ENCODE results near the gene MRI1. TPM values are rescaled to one million over a fixed set of nuclear protein-coding genes. Genes with fewer than 3 reads are reported as not detected.

Gene MRI1
- polyA plus RNA-seq, 3 donors: 3.8 to 48.9 (median 4.4) TPM

DNA sequence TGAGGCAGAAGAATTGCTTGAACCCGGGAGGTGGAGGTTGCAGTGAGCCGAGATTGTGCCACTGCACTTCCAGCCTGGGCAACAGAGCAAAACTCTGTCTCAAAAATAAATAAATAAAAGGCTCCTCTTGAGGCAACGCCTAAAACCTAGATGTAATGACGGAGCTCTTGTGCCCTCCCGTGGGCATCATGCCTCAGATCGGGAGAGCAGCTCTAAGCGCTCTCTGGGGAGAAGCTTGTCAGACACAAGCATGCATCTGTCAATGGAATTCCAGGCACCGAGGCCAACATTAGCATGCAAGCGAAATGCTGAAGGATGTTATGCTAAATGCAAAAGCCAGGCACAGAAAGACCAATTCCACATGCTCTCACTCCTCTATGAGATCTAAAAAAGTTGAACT is 45.6 kb upstream of the MRI1 start:
- no peaks in the 10 kb centered on the region for H3K36me3 Mint-ChIP-seq
- no peaks in the 10 kb centered on the region for H4K20me1 ChIP-seq (ENCODE audit: insufficient read depth, low read length)
- peaks cover 0 to 14% of the 10 kb centered on the region in 2 donors for H3K9me3 ChIP-seq (replicated peaks in 1 of 2; ENCODE audit: control insufficient read depth in 1 of 2, insufficient read depth in 1 of 2, low read length in 2 of 2)
- H3K79me2 ChIP-seq (ENCODE audit: insufficient read depth, low read length): no peaks in the 10 kb centered on the region
- H3K9me3 Mint-ChIP-seq: peaks cover 2 to 19% (median 11%) of the 10 kb centered on the region in 7 donors
- H3K27ac ChIP-seq (ENCODE audit: low read depth in 1 of 2, low read length in 2 of 2): no peak overlapping the region
- H3K4me2 ChIP-seq (replicated peaks; ENCODE audit: extremely low read depth, low read length, poor library complexity, severe bottlenecking): no peak overlapping the region
- TF ChIP-seq, protein P1, sequence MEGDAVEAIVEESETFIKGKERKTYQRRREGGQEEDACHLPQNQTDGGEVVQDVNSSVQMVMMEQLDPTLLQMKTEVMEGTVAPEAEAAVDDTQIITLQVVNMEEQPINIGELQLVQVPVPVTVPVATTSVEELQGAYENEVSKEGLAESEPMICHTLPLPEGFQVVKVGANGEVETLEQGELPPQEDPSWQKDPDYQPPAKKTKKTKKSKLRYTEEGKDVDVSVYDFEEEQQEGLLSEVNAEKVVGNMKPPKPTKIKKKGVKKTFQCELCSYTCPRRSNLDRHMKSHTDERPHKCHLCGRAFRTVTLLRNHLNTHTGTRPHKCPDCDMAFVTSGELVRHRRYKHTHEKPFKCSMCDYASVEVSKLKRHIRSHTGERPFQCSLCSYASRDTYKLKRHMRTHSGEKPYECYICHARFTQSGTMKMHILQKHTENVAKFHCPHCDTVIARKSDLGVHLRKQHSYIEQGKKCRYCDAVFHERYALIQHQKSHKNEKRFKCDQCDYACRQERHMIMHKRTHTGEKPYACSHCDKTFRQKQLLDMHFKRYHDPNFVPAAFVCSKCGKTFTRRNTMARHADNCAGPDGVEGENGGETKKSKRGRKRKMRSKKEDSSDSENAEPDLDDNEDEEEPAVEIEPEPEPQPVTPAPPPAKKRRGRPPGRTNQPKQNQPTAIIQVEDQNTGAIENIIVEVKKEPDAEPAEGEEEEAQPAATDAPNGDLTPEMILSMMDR (IDR thresholded peaks at IDR 0.05): no peak
- peaks cover 0 to 7% of the 10 kb centered on the region in 2 donors for H3K27me3 ChIP-seq (ENCODE audit: control insufficient read depth in 2 of 2, insufficient read depth in 2 of 2, low read length in 2 of 2)
- no peaks in the 10 kb centered on the region for H3K4me1 ChIP-seq (ENCODE audit: control insufficient read depth in 1 of 2, insufficient read depth in 2 of 2, low read length in 2 of 2)
- peak overlapping the region; percentile 13 for H2AFZ ChIP-seq (ENCODE audit: insufficient read depth, low read depth, low read length, poor library complexity, severe bottlenecking)
- H3K9ac ChIP-seq (ENCODE audit: insufficient read depth, low read length, poor library complexity, severe bottlenecking): no peak overlapping the region
- peaks cover 4% of the 10 kb centered on the region for H3K4me1 Mint-ChIP-seq
- WGBS (ENCODE audit: insufficient coverage): 70% methylated on average over 5 of the region's 9 CpGs
- H3K27me3 Mint-ChIP-seq (ENCODE audit: low read depth in 3 of 3): peaks cover 3 to 13% (median 8%) of the 10 kb centered on the region in 3 donors
- no peaks in the 10 kb centered on the region for H3K36me3 ChIP-seq (replicated peaks in 1 of 2; ENCODE audit: control insufficient read depth in 1 of 2, insufficient read depth in 2 of 2, low read length in 2 of 2)
- no peak overlapping the region for H3K4me3 Mint-ChIP-seq
- intact Hi-C loops (cut with micrococcal nuclease): no loop called here
- H3K27ac Mint-ChIP-seq: no peak overlapping the region
- H3K4me3 ChIP-seq (replicated peaks in 1 of 3; ENCODE audit: low read depth in 2 of 3, low read length in 3 of 3): no peak overlapping the region
- no peak for DNase-seq

DNA sequence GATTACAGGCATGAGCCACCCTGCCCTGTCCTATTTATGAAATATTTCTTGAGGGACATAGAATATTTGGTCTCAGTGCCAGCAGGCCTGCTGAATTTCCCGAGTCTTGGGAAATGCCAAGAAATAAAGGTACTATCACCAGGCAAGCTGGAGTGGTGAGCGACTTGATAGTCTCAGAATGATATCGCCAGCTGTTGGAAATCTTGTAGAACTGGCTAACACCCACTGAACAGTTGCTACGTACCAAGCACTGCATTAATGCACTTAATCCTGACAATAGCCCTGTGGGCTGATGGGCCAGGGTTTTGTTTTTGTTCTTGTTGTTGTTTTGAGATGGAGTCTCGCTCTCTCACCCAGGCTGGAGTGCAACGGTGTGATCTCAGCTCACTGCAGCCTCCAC is 42.2 kb upstream of the MRI1 start:
- Histone ChIP-seq H3K9me3 (replicated peaks in 1 of 2; ENCODE audit: control insufficient read depth in 1 of 2, insufficient read depth in 1 of 2, low read length in 2 of 2) (no peaks in the 10 kb centered on the region), H3K27me3 (ENCODE audit: control insufficient read depth in 2 of 2, insufficient read depth in 2 of 2, low read length in 2 of 2) (peaks cover 0 to 4% of the 10 kb centered on the region in 2 donors), H3K4me3 (replicated peaks in 1 of 3; ENCODE audit: low read depth in 2 of 3, low read length in 3 of 3) (no peak overlapping the region), H3K36me3 (replicated peaks in 1 of 2; ENCODE audit: control insufficient read depth in 1 of 2, insufficient read depth in 2 of 2, low read length in 2 of 2) (no peaks in the 10 kb centered on the region), H3K9ac (ENCODE audit: insufficient read depth, low read length, poor library complexity, severe bottlenecking) (no peak overlapping the region), H3K4me1 (ENCODE audit: control insufficient read depth in 1 of 2, insufficient read depth in 2 of 2, low read length in 2 of 2) (no peaks in the 10 kb centered on the region), H2AFZ (ENCODE audit: insufficient read depth, low read depth, low read length, poor library complexity, severe bottlenecking) (no peak overlapping the region), H3K79me2 (ENCODE audit: insufficient read depth, low read length) (no peaks in the 10 kb centered on the region), H4K20me1 (ENCODE audit: insufficient read depth, low read length) (no peaks in the 10 kb centered on the region), H3K4me2 (replicated peaks; ENCODE audit: extremely low read depth, low read length, poor library complexity, severe bottlenecking) (no peak overlapping the region), H3K27ac (ENCODE audit: low read depth in 1 of 2, low read length in 2 of 2) (no peak overlapping the region)
- Mint-ChIP-seq H3K27me3 (ENCODE audit: low read depth in 3 of 3) (peaks cover 5 to 12% (median 8%) of the 10 kb centered on the region in 3 donors), H3K27ac (no peak overlapping the region), H3K4me1 (peaks cover 4% of the 10 kb centered on the region), H3K4me3 (no peak overlapping the region), H3K9me3 (no peaks in the 10 kb centered on the region), H3K36me3 (no peaks in the 10 kb centered on the region)
- no peak for DNase-seq
- TF ChIP-seq, protein P1 (IDR thresholded peaks at IDR 0.05): no peak
- intact Hi-C loops (cut with micrococcal nuclease): loop anchor here in 1 of 2 donors (5.0 to 10.0 kb wide), 2 partner anchors 125 to 447 kb away; no protein-coding TSS in a partner anchor
- 97% methylated on average over 4 of the region's 6 CpGs for WGBS (ENCODE audit: insufficient coverage)
